GM12878 (cell line): ENCODE results near the gene GNAZ. TPM values are rescaled to one million over a fixed set of nuclear protein-coding genes. Genes with fewer than 3 reads are reported as not detected.

Experiments
- ATAC-seq: fragments of 200-7000 bp; cut with Tn5 transposase; 3 replicates; pipeline ENCODE4 v1.9.1; 2020; ENCODE audit warnings: mild to moderate bottlenecking, moderate library complexity
- BruUV-seq: library from RNA; stranded (reverse); fragments of 400-500 nt; replicated peaks from 2 replicates; lab custom pipeline; 2021; lab: Mats Ljungman, UMichigan
- CTCF ChIA-PET: fragments of 300-600 bp; sonication (Branson Sonifier 250); formaldehyde crosslinking; extraction: SDS; loops from one replicate; lab custom pipeline; 2021; ENCODE audit warnings: inconsistent platforms; lab: Yijun Ruan, JAX
- POLR2A ChIA-PET: fragments of 350-600 bp; formaldehyde crosslinking; extraction: SDS; loops from one replicate; lab custom pipeline; 2021; ENCODE audit warnings: inconsistent platforms; lab: Charles Lee
- RAD21 ChIA-PET: fragments of 300-600 bp; sonication (Branson Sonifier 250); formaldehyde crosslinking; loops from one replicate; lab custom pipeline; 2023; ENCODE audit warnings: antibody characterized with exemption; ENCODE audit not compliant: unreplicated experiment; lab: Charles Lee
- SMC1A ChIA-PET: fragments of 300-600 bp; sonication (Branson Sonifier 250); formaldehyde crosslinking; loops from one replicate; lab custom pipeline; 2023; ENCODE audit not compliant: unreplicated experiment, uncharacterized antibody; lab: Charles Lee
- DNase-seq: peaks from one replicate; pipeline ENCODE4 v3.0.0-alpha.2; 2011; ENCODE audit warnings: low read depth, low spot score
- FAIRE-seq: peaks from 3 replicates; lab custom pipeline; 2011; peaks lifted over from hg19 to GRCh38; lab: Jason Lieb, UNC
- H2AFZ ChIP-seq: 2 replicates; pipeline ENCODE4 v1.6.0; 2011; ENCODE audit warnings: low read depth, low read length, control low read depth; ENCODE audit not compliant: control insufficient read depth
- H3K27ac ChIP-seq: 2 replicates; pipeline ENCODE4 v1.5.1; 2011; ENCODE audit warnings: control low read depth; ENCODE audit not compliant: control insufficient read depth, insufficient read depth
- H3K27me3 ChIP-seq, 2 experiments: replicated peaks in 1 of 2; 2 replicates each; pipeline versions ENCODE4 v1.6.0 to v1.6.1; 2011; ENCODE audit warnings: low read length in 1 of 2; ENCODE audit not compliant: control insufficient read depth in 2 of 2, insufficient read depth in 2 of 2
- H3K36me3 ChIP-seq, 2 experiments: 2 replicates each; pipeline ENCODE4 v1.5.1; 2011; ENCODE audit warnings: low read length in 1 of 2; ENCODE audit not compliant: control insufficient read depth in 2 of 2, insufficient read depth in 2 of 2
- H3K4me1 ChIP-seq: 2 replicates; pipeline ENCODE4 v1.6.1; 2011; ENCODE audit warnings: mild to moderate bottlenecking, low read length, moderate library complexity, mixed read lengths; ENCODE audit not compliant: control insufficient read depth, insufficient read depth
- H3K4me2 ChIP-seq: 2 replicates; pipeline ENCODE4 v1.6.0; 2011; ENCODE audit warnings: control low read depth; ENCODE audit not compliant: control insufficient read depth, insufficient read depth
- H3K4me3 ChIP-seq: fragments of 200-600 bp; sonication (generic); 2 replicates; pipeline ENCODE4 v1.5.1; 2016
- H3K79me2 ChIP-seq: 2 replicates; pipeline ENCODE4 v1.6.0; 2011; ENCODE audit warnings: low read length; ENCODE audit not compliant: control insufficient read depth, insufficient read depth
- H3K9ac ChIP-seq: 2 replicates; pipeline ENCODE4 v1.8.0; 2011; ENCODE audit warnings: low read length, control low read depth, mixed read lengths; ENCODE audit not compliant: control insufficient read depth, insufficient read depth
- H3K9me3 ChIP-seq: replicated peaks from 3 replicates; pipeline ENCODE4 v1.5.1; 2011; ENCODE audit warnings: mild to moderate bottlenecking, low read length; ENCODE audit not compliant: control insufficient read depth, insufficient read depth
- H4K20me1 ChIP-seq: 2 replicates; pipeline ENCODE4 v1.6.0; 2011; ENCODE audit not compliant: control insufficient read depth, insufficient read depth
- ASH2L ChIP-seq: fragments of 300-600, 200-600 bp; sonication (generic); IDR thresholded peaks from 2 replicates; pipeline ENCODE4 v1.6.1; 2017; ENCODE audit warnings: low read depth, mild to moderate bottlenecking, borderline replicate concordance
- BCLAF1 ChIP-seq: fragments of 450-650 bp; IDR thresholded peaks from 2 replicates; pipeline ENCODE4 v1.6.1; 2017; ENCODE audit warnings: antibody characterized with exemption, mild to moderate bottlenecking, moderate library complexity
- BRCA1 ChIP-seq: IDR thresholded peaks from 2 replicates; pipeline ENCODE4 v1.6.1; 2011; ENCODE audit warnings: low read depth, low read length, improper control_type of control experiment
- CHD1 ChIP-seq: IDR thresholded peaks from 2 replicates; pipeline ENCODE4 v1.6.1; 2012; ENCODE audit warnings: low read depth, low read length, improper control_type of control experiment
- CREB1 ChIP-seq: IDR thresholded peaks from 2 replicates; pipeline ENCODE4 v1.6.1; 2012; ENCODE audit warnings: low read depth, mild to moderate bottlenecking, inconsistent platforms
- EED ChIP-seq: sonication (generic); IDR thresholded peaks from 2 replicates; pipeline ENCODE4 v1.6.1; 2016; ENCODE audit warnings: antibody characterized with exemption, low read depth
- EGR1 ChIP-seq, 2 experiments: IDR thresholded peaks; 1 replicate in 1 of 2; 2 replicates in 1 of 2; pipeline ENCODE4 v1.6.1; 2011 to 2012; ENCODE audit warnings: low read depth in 2 of 2, low read length in 2 of 2, borderline replicate concordance in 1 of 2, mild to moderate bottlenecking in 1 of 2, moderate library complexity in 1 of 2
- ESRRA ChIP-seq: IDR thresholded peaks from 2 replicates; pipeline ENCODE4 v1.6.1; 2012; ENCODE audit warnings: mild to moderate bottlenecking, low read length, improper control_type of control experiment
- MEF2B ChIP-seq: fragments of 450-650 bp; IDR thresholded peaks from 2 replicates; pipeline ENCODE4 v1.6.1; 2018; ENCODE audit warnings: mild to moderate bottlenecking, moderate library complexity; ENCODE audit not compliant: partially characterized antibody, poor library complexity, severe bottlenecking
- MYB ChIP-seq: fragments of 150-350 bp; IDR thresholded peaks from 2 replicates; pipeline ENCODE4 v1.6.1; 2014; ENCODE audit warnings: mild to moderate bottlenecking, low read depth, low read length, borderline replicate concordance
- MYC ChIP-seq: IDR thresholded peaks from 2 replicates; pipeline ENCODE4 v1.6.1; 2011; ENCODE audit warnings: mild to moderate bottlenecking, low read length, moderate library complexity, inconsistent platforms; ENCODE audit not compliant: insufficient read depth, insufficient replicate concordance, insufficient read length, severe bottlenecking
- NFYA ChIP-seq: IDR thresholded peaks from 2 replicates; pipeline ENCODE4 v1.6.1; 2011; ENCODE audit warnings: low read depth, mild to moderate bottlenecking, low read length, improper control_type of control experiment, borderline replicate concordance
- POU2F2 ChIP-seq: IDR thresholded peaks from 3 replicates; pipeline ENCODE4 v1.6.1; 2011; ENCODE audit warnings: low read depth, mild to moderate bottlenecking, low read length, borderline replicate concordance
- RAD21 ChIP-seq: IDR thresholded peaks from 2 replicates; pipeline ENCODE4 v1.6.1; 2011; ENCODE audit warnings: mild to moderate bottlenecking, low read depth, low read length, moderate library complexity; ENCODE audit not compliant: insufficient read depth
- RAD51 ChIP-seq: fragments of 450-650 bp; IDR thresholded peaks from 2 replicates; pipeline ENCODE4 v1.6.1; 2016; ENCODE audit warnings: moderate library complexity, mild to moderate bottlenecking, inconsistent platforms
- SREBF2 ChIP-seq: IDR thresholded peaks from 2 replicates; pipeline ENCODE4 v1.6.1; 2012; ENCODE audit warnings: mild to moderate bottlenecking, low read length
- STAT1 ChIP-seq: fragments of 450-650 bp; conservative IDR thresholded peaks from 2 replicates; pipeline ENCODE4 v1.6.1; 2014; ENCODE audit warnings: antibody characterized with exemption, mild to moderate bottlenecking
- WGBS: methylation state at CpG from one replicate; pipeline ENCODE4 v1.1.6; 2016; ENCODE audit warnings: low lambda C conversion rate; ENCODE audit not compliant: insufficient replicate concordance, insufficient coverage; ENCODE audit errors: missing lambda C conversion rate; 5-methylcytosine and 5-hydroxymethylcytosine counted together
- in situ Hi-C: fragments of 300-500 bp; cut with MboI; formaldehyde crosslinking; loops from 9 replicates; pipeline ENCODE4 v1.14.3; 2018; ENCODE audit warnings: mixed read lengths
- intact Hi-C: fragments of 100-400 bp; cut with micrococcal nuclease; formaldehyde crosslinking; loops from one replicate; pipeline ENCODE4 v1.14.2; 2022; ENCODE audit not compliant: unreplicated experiment
- polyA plus RNA-seq, 11 experiments: library from polyadenylated mRNA; depleted of rRNA in 4 of 11; unstranded in 6 of 11; stranded (reverse) in 5 of 11; fragments of >200 nt; fragmentation: Nextera tagmentation in 4 of 11; fragmentation: Illumina TruSeq in 1 of 11; extraction: Ambion mirVana in 4 of 11; extraction: Trizol in 1 of 11; gene quantifications; 1 replicate in 1 of 11; 2 replicates in 10 of 11; pipeline versions ENCODE4 v1.2.1 to v1.2.3, GENCODE V29; 2011 to 2016; ENCODE audit warnings: inconsistent platforms in 2 of 11, missing spikeins in 2 of 11, low read depth in 1 of 11
- total RNA-seq, 4 experiments: library from RNA; depleted of rRNA in 3 of 4; stranded (reverse); fragments of >200 nt in 3 of 4; fragmentation: Illumina TruSeq in 1 of 4; extraction: Trizol in 1 of 4; gene quantifications; 2 replicates each; pipeline versions ENCODE4 v1.2.1 to v1.2.3, GENCODE V29; 2013 to 2021
- TF ChIP-seq, protein P1 (sequence below): fragments of 450-650 bp; IDR thresholded peaks from 2 replicates; pipeline ENCODE4 v1.6.1; 2016; ENCODE audit warnings: mild to moderate bottlenecking
- TF ChIP-seq, protein P2 (sequence below): IDR thresholded peaks from 2 replicates; pipeline ENCODE4 v1.6.1; 2012; ENCODE audit warnings: low read depth, low read length, improper control_type of control experiment

The GNAZ gene
- total and polyA plus RNA-seq, 10 of the 15 experiments (the other 5 are each of a cell fraction or from before 2014, with no cell fraction given), result 0.09 to 1.0 (median 0.44) TPM; not detected in 1

- TF ChIP-seq MYC (no peak), STAT1 (no peak), RAD21 (no peak), MYB (no peak)
- TF ChIP-seq, protein P1, sequence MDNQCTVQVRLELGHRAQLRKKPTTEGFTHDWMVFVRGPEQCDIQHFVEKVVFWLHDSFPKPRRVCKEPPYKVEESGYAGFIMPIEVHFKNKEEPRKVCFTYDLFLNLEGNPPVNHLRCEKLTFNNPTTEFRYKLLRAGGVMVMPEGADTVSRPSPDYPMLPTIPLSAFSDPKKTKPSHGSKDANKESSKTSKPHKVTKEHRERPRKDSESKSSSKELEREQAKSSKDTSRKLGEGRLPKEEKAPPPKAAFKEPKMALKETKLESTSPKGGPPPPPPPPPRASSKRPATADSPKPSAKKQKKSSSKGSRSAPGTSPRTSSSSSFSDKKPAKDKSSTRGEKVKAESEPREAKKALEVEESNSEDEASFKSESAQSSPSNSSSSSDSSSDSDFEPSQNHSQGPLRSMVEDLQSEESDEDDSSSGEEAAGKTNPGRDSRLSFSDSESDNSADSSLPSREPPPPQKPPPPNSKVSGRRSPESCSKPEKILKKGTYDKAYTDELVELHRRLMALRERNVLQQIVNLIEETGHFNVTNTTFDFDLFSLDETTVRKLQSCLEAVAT, result no peak
Measured at GRCh38 chr22:23067023-23067650, 3.2 kb upstream of the GNAZ start (continued).

DNA sequence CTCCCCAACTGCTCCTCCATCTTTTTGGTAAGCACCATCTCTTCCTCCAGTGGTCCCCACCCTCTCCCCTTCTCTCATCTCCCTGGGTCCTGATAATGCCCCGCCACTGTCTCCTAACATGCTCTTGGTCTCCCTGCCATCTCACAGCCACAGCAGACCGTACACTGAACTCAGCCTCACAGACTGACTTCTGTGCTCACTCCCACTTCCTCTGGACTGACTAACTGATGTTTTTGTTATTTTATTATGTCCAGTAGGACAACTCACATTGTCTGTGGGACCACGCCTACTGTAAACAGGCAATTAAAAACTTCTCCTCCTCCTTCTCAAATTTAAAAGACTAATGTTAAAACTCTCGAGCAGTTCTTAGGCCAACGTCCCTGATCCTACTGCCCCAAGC lies 2.6 kb upstream of the GNAZ start:
- Histone ChIP-seq H3K79me2 (no peaks in the 10 kb centered on the region), H3K27me3 (peaks cover 0 to 9% of the 10 kb centered on the region in 2 experiments; a peak in 2 of 4 replicates), H3K4me2 (no peak overlapping the region), H3K27ac (no peak overlapping the region), H3K36me3 (no peaks in the 10 kb centered on the region), H3K4me3 (no peak overlapping the region), H3K4me1 (peaks cover 3% of the 10 kb centered on the region; the same call in 1 of the 2 replicates), H4K20me1 (no peaks in the 10 kb centered on the region), H3K9me3 (no peaks in the 10 kb centered on the region), H3K9ac (no peak overlapping the region), H2AFZ (no peak overlapping the region)
- RAD21 ChIA-PET, result no interaction called here
- WGBS, result 50% methylated on average over 5 of the region's 5 CpGs
- CTCF ChIA-PET, result no interaction called here
- SMC1A ChIA-PET, result no interaction called here
- POLR2A ChIA-PET, result no interaction called here
- ATAC-seq (no peak), DNase-seq (no peak), FAIRE-seq (no peak)
- intact Hi-C loops, result no loop called here
- in situ Hi-C loops, result no loop called here
- BruUV-seq, result no TSS peak
- TF ChIP-seq POU2F2 (no peak), BRCA1 (no peak), SREBF2 (no peak), EED (no peak), CREB1 (no peak), ESRRA (no peak), MYC (no peak), BCLAF1 (no peak), RAD51 (no peak), ASH2L (no peak), NFYA (no peak), CHD1 (no peak), MEF2B (no peak), EGR1 (IDR thresholded peaks at IDR 0.05; ENCODE audit: borderline replicate concordance in 1 of 2, low read depth in 2 of 2, low read length in 2 of 2) (no peak)
- TF ChIP-seq, protein P2, sequence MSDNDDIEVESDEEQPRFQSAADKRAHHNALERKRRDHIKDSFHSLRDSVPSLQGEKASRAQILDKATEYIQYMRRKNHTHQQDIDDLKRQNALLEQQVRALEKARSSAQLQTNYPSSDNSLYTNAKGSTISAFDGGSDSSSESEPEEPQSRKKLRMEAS, result no peak
